C1 segment of cervical spinal cord (tissue), 14 donors: Measurements from ENCODE around the gene NEGR1.

Experiments
- DNase-seq, 14 donors: peaks; one replicate each; lab custom pipeline; 2025; lab: John Stamatoyannopoulos, UW

NEGR1 gene

DNA sequence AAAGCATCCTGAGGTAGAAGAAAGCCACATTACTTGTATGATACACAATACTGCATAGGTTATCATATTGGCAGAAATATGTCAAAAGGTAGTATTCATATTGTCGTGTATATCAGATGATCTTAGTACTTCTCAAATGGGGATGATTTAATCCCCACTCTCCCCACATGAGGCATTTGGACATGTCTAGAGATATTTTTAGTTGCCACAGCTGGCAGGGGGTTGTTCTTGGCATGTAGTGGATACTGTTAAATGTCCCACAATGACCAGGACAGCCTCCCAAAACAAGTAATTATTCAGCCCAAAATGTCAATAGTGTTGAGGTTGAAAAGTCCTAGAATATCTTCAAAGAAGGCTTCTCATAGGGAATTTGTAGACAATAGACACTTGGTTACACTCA is 162.8 kb downstream of the NEGR1 start:
- DNase-seq = no peak

GRCh38 chr1:72117621-72118020 is 164.7 kb downstream of the NEGR1 start:
- DNase-seq = peak in 1 of 14 donors; percentile 12

DNA sequence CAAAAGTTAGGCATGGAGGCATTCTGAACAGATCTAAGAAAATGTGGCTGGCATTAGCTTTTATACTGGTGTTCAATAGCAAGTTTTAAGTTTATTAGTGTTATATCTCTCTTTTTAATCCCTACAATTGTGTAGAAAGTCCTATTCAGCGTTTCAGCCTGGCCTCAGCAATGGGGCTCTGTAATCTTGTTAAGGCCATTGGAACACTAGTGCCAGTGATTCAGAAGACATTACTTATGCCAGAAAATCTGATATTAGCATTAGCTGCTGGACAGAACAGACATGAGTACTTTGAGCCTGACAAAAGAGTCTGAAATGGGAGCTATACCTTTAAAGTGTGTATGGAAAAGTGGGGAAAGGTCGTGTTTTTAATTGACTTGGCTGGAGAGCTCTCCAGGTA is 167.0 kb downstream of the NEGR1 start:
- no peak for DNase-seq

GRCh38 chr1:72111662-72112061 is 170.7 kb downstream of the NEGR1 start:
- no peak for DNase-seq

DNA sequence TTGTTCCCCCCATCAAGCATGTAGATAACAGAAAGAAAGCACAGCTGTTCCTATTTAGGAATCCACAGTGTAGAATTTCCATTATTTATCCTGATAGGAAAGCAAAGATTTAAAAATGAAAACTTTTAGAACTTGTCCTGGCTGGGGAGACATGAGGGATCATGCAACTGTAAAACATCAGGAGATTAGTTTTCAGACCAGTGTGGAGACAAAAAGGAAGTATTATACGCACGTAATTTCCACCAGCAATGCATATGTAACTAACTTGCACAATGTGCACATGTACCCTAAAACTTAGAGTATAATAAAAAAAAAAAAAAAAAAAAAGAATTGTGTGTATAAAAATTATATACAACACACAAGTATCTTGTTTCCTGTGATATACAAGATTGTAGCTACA is 172.4 kb downstream of the NEGR1 start:
- DNase-seq = no peak

- no peak for DNase-seq
Measured at GRCh38 chr1:72105201-72105600, 177.1 kb downstream of the NEGR1 start.

- DNase-seq = no peak
Measured at GRCh38 chr1:72101840-72102632, 180.3 kb downstream of the NEGR1 start.

- DNase-seq = no peak
Measured at GRCh38 chr1:72100771-72101170, 181.6 kb downstream of the NEGR1 start.

DNA sequence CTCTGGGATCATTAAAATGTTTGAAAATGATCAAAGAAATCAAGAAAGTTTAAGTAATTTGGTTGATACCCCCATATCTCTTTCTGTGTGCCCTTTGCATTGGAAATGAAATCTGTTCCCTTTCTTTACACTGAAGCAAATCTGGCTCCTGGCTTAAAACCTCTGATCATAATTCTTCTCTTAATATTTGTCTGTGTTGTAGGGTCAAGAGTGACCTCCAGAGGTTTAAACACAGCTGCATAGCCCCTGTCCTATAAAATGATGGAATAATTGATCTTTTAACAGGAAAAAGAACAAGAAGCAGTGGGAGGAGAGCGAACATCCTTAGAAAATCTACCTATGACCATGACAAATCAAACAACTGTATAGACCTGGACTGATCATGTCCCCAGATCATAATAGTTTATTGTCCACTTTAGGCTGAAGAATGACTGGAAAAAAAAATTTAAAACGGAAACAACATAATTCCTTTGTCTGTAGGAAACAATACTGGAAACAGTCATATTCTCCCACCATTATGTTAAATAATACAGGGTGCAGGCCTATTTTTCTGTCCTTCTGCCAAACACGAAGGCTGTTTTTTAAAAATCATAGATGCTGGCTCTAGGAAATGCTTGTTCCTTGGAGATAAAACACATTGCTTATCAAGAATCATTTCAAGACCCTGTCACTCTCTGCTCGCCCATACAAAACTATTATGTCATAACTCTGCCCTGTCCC is 184.3 kb downstream of the NEGR1 start:
- DNase-seq = no peak

GRCh38 chr1:72094209-72094608 is 188.1 kb downstream of the NEGR1 start:
- no peak for DNase-seq

GRCh38 chr1:72086394-72086793 is 195.9 kb downstream of the NEGR1 start:
- DNase-seq = no peak

GRCh38 chr1:72075425-72075824 is 206.9 kb downstream of the NEGR1 start:
- peak in 1 of 14 donors; percentile 33 for DNase-seq

- no peak for DNase-seq
Measured at GRCh38 chr1:72066431-72066830, 215.9 kb downstream of the NEGR1 start.

DNA sequence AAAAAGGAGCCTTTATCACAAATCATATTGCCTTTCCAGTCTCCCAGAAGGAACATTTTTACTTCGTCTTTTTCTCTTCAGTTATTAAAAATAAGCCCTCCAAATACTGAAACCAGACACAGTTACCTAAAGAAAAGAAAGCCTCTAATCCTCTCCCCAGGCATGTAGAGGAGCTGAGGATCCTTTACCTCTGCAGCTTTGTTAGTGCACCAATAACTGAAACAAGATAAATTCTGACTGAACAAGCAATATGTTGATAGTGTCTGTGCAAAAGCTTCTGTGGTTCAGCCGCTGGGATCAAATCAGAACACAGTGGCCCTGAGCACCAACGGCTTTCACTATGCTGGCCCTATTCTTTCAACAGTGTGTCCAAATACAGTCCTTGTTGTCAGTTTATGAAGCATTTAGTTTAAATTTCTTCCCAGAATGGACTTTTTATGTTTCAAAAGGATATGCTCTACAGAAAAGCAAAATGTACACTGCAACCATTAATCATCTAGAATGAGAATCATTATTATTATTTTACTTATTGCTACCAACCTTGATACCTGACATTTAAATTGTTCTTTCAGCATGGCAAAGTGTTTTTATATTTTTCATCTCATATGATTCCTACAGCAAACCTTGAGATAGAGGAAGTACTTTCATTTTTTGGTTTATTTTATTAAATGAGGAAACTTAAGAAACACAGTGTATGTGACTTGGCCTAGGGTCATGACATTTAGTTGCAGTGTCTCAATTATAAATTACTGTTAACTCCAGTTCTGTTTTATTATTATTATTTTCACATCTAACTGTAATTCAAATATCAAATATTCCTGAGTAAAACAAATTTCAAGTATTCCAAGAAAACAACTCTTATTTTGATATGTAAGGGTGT is 217.9 kb downstream of the NEGR1 start:
- DNase-seq = peak in 1 of 14 donors; percentile 3

- DNase-seq = no peak
Measured at GRCh38 chr1:72063364-72064044, 218.8 kb downstream of the NEGR1 start.

DNA sequence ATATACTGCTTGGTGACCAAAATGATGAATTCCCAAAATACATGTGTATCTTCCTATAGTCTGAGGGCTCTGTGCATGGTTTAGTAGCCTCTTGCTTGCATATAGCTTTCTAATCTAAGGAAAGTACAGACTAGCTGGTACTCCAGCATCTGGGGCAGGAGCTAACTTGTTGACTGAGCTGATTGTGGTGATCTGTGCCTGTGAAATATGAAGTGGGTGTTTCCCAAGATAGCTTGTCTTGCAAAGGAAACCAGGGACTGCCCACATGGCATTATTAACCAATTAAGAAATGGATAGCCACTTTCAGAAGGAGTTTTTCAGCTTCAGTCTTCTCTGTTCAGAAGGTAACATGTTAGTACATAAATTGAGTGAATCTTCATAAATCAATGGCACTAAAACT is 219.8 kb downstream of the NEGR1 start:
- DNase-seq = no peak

DNA sequence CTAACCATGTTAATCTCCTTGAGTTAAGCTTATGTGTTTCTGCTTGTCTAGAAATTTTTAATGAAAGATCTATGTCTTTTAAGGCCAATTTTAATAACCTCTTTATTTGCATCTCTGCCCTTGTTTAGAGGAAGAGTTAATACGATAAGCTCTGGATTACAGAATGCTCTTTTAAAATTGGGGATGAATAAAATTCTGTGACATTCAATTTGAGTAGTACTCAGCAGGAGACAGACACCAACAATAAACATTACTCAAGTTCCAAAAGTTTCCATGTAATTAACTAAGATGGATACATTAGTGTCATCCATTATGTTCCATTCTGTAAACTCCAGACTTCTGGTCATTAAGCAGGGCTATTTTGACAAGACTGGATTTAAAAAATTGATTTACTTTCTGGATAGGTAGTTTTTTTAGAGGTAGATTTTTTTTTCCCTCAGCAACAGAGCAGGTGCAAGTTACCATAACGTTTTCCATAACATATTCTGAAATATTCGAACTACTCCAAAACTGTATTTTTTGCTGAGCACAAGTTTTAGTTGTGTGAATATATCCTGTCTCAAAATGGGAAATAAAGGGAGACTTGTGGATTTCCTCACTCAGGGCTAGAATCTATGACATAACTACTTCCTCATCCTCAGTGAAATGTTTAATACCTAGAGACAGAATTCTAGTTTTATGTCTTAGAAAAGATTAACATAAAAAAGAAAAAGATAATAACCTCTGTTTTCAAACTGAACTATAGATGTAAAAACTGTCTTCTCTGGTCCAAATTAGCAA is 221.7 kb downstream of the NEGR1 start:
- DNase-seq = no peak

DNA sequence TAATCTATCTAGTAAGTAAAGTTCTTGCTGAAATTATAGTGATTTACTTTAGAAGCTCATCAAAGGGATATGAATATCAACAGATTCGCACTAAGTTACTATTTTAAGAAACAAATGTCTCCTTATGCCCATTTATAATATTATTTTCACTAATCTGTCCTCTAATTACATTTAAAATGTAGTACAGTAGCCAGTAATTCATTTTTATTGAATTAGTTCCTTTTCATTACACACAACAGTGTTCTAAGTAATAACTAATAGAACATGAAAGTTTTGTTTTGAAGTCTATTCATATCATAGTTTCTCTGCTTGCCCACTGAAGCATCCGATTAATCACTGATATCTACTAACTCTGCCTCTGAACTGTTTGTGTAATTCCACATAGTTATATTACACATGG is 225.8 kb downstream of the NEGR1 start:
- no peak for DNase-seq

DNA sequence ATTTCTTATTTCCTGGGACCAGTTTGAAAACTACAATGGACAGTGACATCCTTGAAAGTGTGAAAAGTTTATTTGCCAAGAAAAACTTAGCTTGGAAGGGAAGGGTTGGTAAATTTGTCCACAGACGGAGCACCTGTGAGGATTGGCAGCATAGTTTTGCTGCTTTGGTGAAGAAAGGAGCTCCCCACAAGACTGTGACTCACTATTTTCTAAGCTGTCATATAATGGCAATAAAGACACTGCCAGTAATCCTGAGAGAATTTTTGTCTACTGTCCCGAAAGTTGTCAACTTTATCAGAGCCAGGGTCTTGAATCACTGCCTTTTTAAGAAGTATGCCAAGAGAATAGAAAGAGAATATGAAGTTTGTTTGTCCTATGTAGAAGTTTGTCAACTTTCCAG is 230.8 kb downstream of the NEGR1 start:
- no peak for DNase-seq

DNA sequence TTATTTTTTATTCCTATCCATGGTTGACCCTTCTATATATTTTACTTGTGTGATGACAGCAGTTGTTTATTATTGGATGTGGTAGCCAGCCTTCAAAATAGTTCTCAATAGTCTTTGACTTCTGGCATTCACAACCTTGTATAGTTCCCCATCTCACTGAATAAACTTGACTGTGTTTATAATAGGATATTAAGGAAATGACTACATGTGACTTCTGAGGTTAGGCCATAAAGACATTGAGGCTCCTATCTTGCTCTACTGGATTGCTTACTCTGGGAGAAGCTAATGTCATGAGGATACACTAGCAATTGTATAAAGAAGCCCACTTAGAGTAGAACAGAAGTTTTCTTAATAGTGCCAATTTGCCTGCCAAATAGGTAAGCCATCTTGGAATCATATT is 231.8 kb downstream of the NEGR1 start:
- DNase-seq = no peak
